Keratinocyte (primary cell): ENCODE results near the gene ARPIN.

Experiments used
- CTCF ChIP-seq, 3 experiments: IDR thresholded peaks in 1 of 3; conservative IDR thresholded peaks in 1 of 3; optimal IDR thresholded peaks in 1 of 3; 2 replicates in 2 of 3; 3 replicates in 1 of 3; pipeline versions ENCODE3 to v1.5.1; 2011; ENCODE audit warnings: low read length in 3 of 3, mild to moderate bottlenecking in 3 of 3, moderate library complexity in 2 of 3, control low read depth in 1 of 3, inconsistent platforms in 1 of 3; ENCODE audit not compliant: insufficient read depth in 2 of 3; ENCODE audit errors: extremely low read depth in 1 of 3
- EZH2 ChIP-seq: IDR thresholded peaks from one replicate; pipeline ENCODE4 v1.6.1; 2012; ENCODE audit warnings: inconsistent platforms, mild to moderate bottlenecking, low read length, moderate library complexity

- TF ChIP-seq CTCF (optimal IDR thresholded peaks at IDR 0.05 in 1 of 3, IDR thresholded peaks at IDR 0.05 in 1 of 3, conservative IDR thresholded peaks at IDR 0.05 in 1 of 3; ENCODE audit: extremely low read depth in 1 of 3, insufficient read depth in 2 of 3, low read length in 3 of 3), result no peak
- TF ChIP-seq EZH2, result no peak
These were observed 45.5 kb upstream of the ARPIN start for GRCh38 chr15:89958107-89958805.
